ENCODE measurements around the gene SLCO3A1. TPM values are rescaled to one million over a fixed set of nuclear protein-coding genes. Genes with fewer than 3 reads are reported as not detected.

SLCO3A1 gene
- total RNA-seq, 1 experiment from 2014 or later = 5.9 TPM

- DNase-seq (ENCODE audit: low read depth) = no peak
Measured at GRCh38 chr15:91938136-91938535, 84.6 kb downstream of the SLCO3A1 start.

GRCh38 chr15:91939403-91939831 is 85.9 kb downstream of the SLCO3A1 start:
- no peak for DNase-seq (ENCODE audit: low read depth)

- DNase-seq (ENCODE audit: low read depth) = peak; percentile 33
Measured at GRCh38 chr15:91940496-91941381, 87.2 kb downstream of the SLCO3A1 start.

- no peak for DNase-seq (ENCODE audit: low read depth)
Measured at GRCh38 chr15:91941871-91942658, 88.6 kb downstream of the SLCO3A1 start.

GRCh38 chr15:91942720-91943394 is 89.3 kb downstream of the SLCO3A1 start:
- peak; percentile 90 for DNase-seq (ENCODE audit: low read depth)

- DNase-seq (ENCODE audit: low read depth) = no peak
Measured at GRCh38 chr15:91944331-91944730, 90.8 kb downstream of the SLCO3A1 start.

GRCh38 chr15:91945385-91945784 is 91.9 kb downstream of the SLCO3A1 start:
- peak; percentile 23 for DNase-seq (ENCODE audit: low read depth)

- no peak for DNase-seq (ENCODE audit: low read depth)
Measured at GRCh38 chr15:91946075-91946474, 92.6 kb downstream of the SLCO3A1 start.

- peak; percentile 66 for DNase-seq (ENCODE audit: low read depth)
Measured at GRCh38 chr15:91946581-91947292, 93.2 kb downstream of the SLCO3A1 start.

- no peak for DNase-seq (ENCODE audit: low read depth)
Measured at GRCh38 chr15:91947293-91947679, 93.8 kb downstream of the SLCO3A1 start.

- DNase-seq (ENCODE audit: low read depth) = peak; percentile 86
Measured at GRCh38 chr15:91947683-91948608, 94.4 kb downstream of the SLCO3A1 start.

- no peak for DNase-seq (ENCODE audit: low read depth)
Measured at GRCh38 chr15:91949361-91949760, 95.9 kb downstream of the SLCO3A1 start.

GRCh38 chr15:91950054-91950453 is 96.5 kb downstream of the SLCO3A1 start:
- DNase-seq (ENCODE audit: low read depth) = no peak

- peak; percentile 53 for DNase-seq (ENCODE audit: low read depth)
Measured at GRCh38 chr15:91950631-91951329, 97.3 kb downstream of the SLCO3A1 start.

- no peak for DNase-seq (ENCODE audit: low read depth)
Measured at GRCh38 chr15:91952216-91952615, 98.7 kb downstream of the SLCO3A1 start.

- peak; percentile 18 for DNase-seq (ENCODE audit: low read depth)
Measured at GRCh38 chr15:91953432-91953831, 99.9 kb downstream of the SLCO3A1 start.

GRCh38 chr15:91954292-91954691 is 100.8 kb downstream of the SLCO3A1 start:
- DNase-seq (ENCODE audit: low read depth) = no peak

GRCh38 chr15:91956026-91956723 is 102.7 kb downstream of the SLCO3A1 start:
- DNase-seq (ENCODE audit: low read depth) = peak; percentile 86

GRCh38 chr15:91961357-91961756 is 107.8 kb downstream of the SLCO3A1 start:
- peak; percentile 23 for DNase-seq (ENCODE audit: low read depth)

Data from M059J (cell line).